Body of pancreas (tissue), 4 donors: ENCODE data around the gene PHF3. TPM values are rescaled to one million over a fixed set of nuclear protein-coding genes. Genes with fewer than 3 reads are reported as not detected.

ENCODE experiments used
- ATAC-seq: fragments of 150-250 bp; one replicate; pipeline ENCODE4 v1.9.1; 2016
- DNase-seq, 4 donors: peaks; one replicate each; pipeline ENCODE4 v3.0.0-alpha.2; 2019
- H3K27ac ChIP-seq, 4 donors: fragments of 200-600 bp; sonication (generic); 1 replicate in 3 of 4; 2 replicates in 1 of 4; pipeline versions ENCODE4 v1.5.1 to v1.6.1; 2016 to 2019; ENCODE audit warnings: mild to moderate bottlenecking in 1 of 4, mixed read lengths in 1 of 4, moderate library complexity in 1 of 4
- H3K27me3 ChIP-seq, 2 donors: fragments of 200-600 bp; sonication (generic); one replicate each; pipeline ENCODE4 v1.6.0; 2016; ENCODE audit warnings: mild to moderate bottlenecking in 1 of 2
- H3K36me3 ChIP-seq, 2 donors: fragments of 200-600 bp; sonication (generic); replicated peaks in 1 of 2; 2 replicates each; pipeline ENCODE4 v1.5.1; 2016; ENCODE audit warnings: low read depth in 2 of 2; ENCODE audit not compliant: insufficient read depth in 1 of 2
- H3K4me1 ChIP-seq: fragments of 200-600 bp; sonication (generic); one replicate; pipeline ENCODE4 v1.6.0; 2016
- H3K4me3 ChIP-seq, 2 donors: fragments of 200-600 bp; sonication (generic); 1 replicate in 1 of 2; 2 replicates in 1 of 2; pipeline ENCODE4 v1.5.1; 2016 to 2019
- H3K9me3 ChIP-seq, 3 donors: fragments of 200-600 bp; sonication (generic); 1 replicate in 2 of 3; 2 replicates in 1 of 3; pipeline ENCODE4 v1.5.1; 2016
- POLR2A ChIP-seq, 3 donors: fragments of 450-650 bp; IDR thresholded peaks; one replicate each; pipeline ENCODE4 v1.6.1; 2016; ENCODE audit warnings: antibody characterized with exemption in 3 of 3, mild to moderate bottlenecking in 2 of 3
- WGBS, 2 donors: methylation state at CpG; one replicate each; pipeline ENCODE4 v1.1.5; 2017; 5-methylcytosine and 5-hydroxymethylcytosine counted together
- intact Hi-C: fragments of 100-400 bp; cut with DNase I; formaldehyde crosslinking; loops from one replicate; pipeline ENCODE4 v1.15.1; 2023
- total RNA-seq, 2 donors: library from RNA; depleted of rRNA; stranded (reverse); fragments of >200 nt; gene quantifications; one replicate each; pipeline ENCODE4 v1.1.0, GENCODE V29; 2016
- TF ChIP-seq, protein P1 (sequence below), 7 experiments: fragments of 450-650 bp in 4 of 7; fragments of 200-600 bp in 3 of 7; sonication (generic) in 3 of 7; IDR thresholded peaks; one replicate each; pipeline ENCODE4 v1.5.1; 2016 to 2019; ENCODE audit warnings: antibody characterized with exemption in 7 of 7

Gene PHF3
- total RNA-seq, 2 donors from 2014 or later = 40.9 to 55.0 TPM

GRCh38 chr6:63660757-63661156 lies 25.2 kb downstream of the PHF3 start:
- TF ChIP-seq, protein P1, sequence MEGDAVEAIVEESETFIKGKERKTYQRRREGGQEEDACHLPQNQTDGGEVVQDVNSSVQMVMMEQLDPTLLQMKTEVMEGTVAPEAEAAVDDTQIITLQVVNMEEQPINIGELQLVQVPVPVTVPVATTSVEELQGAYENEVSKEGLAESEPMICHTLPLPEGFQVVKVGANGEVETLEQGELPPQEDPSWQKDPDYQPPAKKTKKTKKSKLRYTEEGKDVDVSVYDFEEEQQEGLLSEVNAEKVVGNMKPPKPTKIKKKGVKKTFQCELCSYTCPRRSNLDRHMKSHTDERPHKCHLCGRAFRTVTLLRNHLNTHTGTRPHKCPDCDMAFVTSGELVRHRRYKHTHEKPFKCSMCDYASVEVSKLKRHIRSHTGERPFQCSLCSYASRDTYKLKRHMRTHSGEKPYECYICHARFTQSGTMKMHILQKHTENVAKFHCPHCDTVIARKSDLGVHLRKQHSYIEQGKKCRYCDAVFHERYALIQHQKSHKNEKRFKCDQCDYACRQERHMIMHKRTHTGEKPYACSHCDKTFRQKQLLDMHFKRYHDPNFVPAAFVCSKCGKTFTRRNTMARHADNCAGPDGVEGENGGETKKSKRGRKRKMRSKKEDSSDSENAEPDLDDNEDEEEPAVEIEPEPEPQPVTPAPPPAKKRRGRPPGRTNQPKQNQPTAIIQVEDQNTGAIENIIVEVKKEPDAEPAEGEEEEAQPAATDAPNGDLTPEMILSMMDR (IDR thresholded peaks at IDR 0.05) = no peak
- TF ChIP-seq POLR2A (IDR thresholded peaks at IDR 0.05) = no peak
- H3K36me3 ChIP-seq = no peaks in the 10 kb centered on the region
- H3K9me3 ChIP-seq = no peaks in the 10 kb centered on the region
- H3K4me1 ChIP-seq = peaks cover 35% of the 10 kb centered on the region
- intact Hi-C loops = no loop called here
- no peak overlapping the region for H3K27ac ChIP-seq
- DNase-seq (no peak), ATAC-seq (no peak)
- 75 to 76% methylated on average over 1 of the region's 1 CpG for WGBS, 2 donors
- no peak overlapping the region for H3K4me3 ChIP-seq
- no peaks in the 10 kb centered on the region for H3K27me3 ChIP-seq

DNA sequence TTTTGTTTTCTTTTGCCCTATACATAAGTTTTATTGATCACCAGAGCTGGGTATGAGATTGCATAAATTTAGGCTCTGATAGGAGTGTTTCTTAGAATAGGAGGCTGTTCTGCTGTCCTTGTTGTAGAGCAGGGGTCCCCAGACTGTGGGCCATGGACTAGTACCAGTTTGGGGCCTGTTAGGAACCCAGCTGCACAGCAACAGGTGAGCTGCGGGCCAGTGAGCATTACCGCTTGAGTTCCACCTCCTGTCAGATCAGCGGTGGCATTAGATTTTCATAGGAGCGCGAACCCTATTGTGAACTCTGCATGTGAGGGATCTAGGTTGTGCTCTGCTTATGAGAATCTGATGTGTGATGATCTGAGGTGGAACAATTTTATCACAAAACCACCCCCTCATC lies 26.2 kb downstream of the PHF3 start:
- Histone ChIP-seq H3K9me3 (no peaks in the 10 kb centered on the region), H3K27me3 (no peaks in the 10 kb centered on the region), H3K27ac (no peak overlapping the region), H3K36me3 (no peaks in the 10 kb centered on the region), H3K4me3 (no peak overlapping the region), H3K4me1 (peaks cover 34% of the 10 kb centered on the region)
- no peak for DNase-seq
- WGBS, 2 donors = 95 to 97% methylated on average over 5 of the region's 5 CpGs
- intact Hi-C loops = no loop called here
- no peak for TF ChIP-seq POLR2A (IDR thresholded peaks at IDR 0.05)
- TF ChIP-seq, protein P1 (IDR thresholded peaks at IDR 0.05) = no peak
- ATAC-seq = no peak

DNA sequence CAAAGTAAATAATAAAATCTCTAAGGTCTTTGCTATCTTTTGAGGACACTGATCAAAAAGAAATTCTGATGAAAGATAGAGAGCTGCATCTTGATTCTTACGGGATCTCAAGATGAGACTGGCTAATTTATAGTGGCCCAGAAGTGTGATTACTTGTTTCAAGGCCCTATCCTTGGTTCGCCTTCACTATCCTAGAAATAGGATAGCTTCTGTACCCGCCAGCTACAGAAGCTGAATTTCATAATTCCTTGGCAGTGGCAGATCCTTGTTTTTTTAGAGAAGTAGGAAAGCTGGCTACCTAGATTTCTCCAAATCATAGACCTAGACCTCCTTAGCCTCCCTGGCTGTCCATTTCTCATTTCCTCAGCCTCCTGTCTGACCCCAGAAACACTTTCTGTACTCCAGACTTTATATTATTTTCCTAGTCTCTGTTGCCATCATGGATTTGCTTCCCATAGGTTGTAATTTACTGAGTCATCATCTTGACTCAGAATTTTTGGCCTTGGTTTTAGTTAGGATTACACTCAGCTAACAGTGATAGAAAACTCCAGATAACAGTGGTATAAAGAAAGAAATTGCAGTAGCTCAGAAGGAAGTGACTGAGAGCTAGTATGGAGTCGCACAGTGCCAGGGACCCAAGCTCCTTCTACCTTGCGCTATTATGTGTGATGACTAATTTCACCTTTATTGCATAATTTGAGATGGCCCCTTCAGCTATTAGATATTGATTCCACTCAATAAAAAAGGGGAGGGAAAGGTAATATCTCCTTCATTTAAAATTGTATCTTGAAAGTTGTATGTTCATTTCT lies 27.7 kb downstream of the PHF3 start:
- intact Hi-C loops = no loop called here
- Histone ChIP-seq H3K27me3 (no peaks in the 10 kb centered on the region), H3K9me3 (no peaks in the 10 kb centered on the region), H3K4me3 (no peak overlapping the region), H3K27ac (peak overlapping the region in 1 of 4 donors; percentile 51), H3K36me3 (no peaks in the 10 kb centered on the region), H3K4me1 (peaks cover 28% of the 10 kb centered on the region)
- ATAC-seq (peak; percentile 47), DNase-seq (no peak)
- 84 to 93% methylated on average over 5 of the region's 5 CpGs for WGBS, 2 donors
- no peak for TF ChIP-seq POLR2A (IDR thresholded peaks at IDR 0.05)

GRCh38 chr6:63663956-63664281 lies 28.3 kb downstream of the PHF3 start:
- Histone ChIP-seq H3K27me3 (no peaks in the 10 kb centered on the region), H3K9me3 (no peaks in the 10 kb centered on the region), H3K4me3 (no peak overlapping the region), H3K36me3 (no peaks in the 10 kb centered on the region), H3K4me1 (peaks cover 28% of the 10 kb centered on the region), H3K27ac (no peak overlapping the region)
- TF ChIP-seq, protein P1 (IDR thresholded peaks at IDR 0.05) = no peak
- TF ChIP-seq POLR2A (IDR thresholded peaks at IDR 0.05) = no peak
- ATAC-seq (no peak), DNase-seq (no peak)
- intact Hi-C loops = no loop called here

DNA sequence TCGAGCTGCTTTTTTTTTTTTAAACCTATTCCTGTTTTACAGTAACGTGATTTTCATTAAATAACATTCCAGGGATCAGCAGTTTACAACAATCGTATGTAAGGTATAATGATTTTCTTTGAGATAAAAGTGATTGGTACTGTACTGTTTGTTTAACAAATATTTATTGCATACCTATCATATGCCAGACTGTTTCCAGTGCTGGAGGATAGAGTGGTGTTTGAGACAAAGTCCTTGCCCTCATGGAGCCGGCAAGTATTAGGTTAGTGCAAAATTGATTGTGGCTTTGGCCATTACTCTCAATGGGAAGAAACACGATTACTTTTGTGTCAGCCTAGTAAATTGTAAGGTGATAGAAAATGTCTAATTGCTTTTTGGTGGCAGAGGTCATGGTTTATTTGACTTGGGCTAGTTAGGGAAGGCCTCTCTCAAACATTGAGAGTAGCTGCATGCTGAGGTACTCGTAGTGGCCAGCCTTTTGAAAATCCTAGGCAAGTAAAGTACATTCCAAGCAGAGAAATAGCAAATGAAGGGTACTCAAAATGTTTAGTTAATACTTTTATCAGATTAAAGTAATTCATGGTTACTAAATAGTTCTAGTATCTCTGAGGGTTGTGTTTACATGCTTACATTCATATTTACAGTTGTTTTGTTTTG lies 35.6 kb downstream of the PHF3 start:
- intact Hi-C loops = no loop called here
- H3K9me3 ChIP-seq = no peaks in the 10 kb centered on the region
- TF ChIP-seq POLR2A (IDR thresholded peaks at IDR 0.05) = no peak
- TF ChIP-seq, protein P1 (IDR thresholded peaks at IDR 0.05) = no peak
- DNase-seq (no peak), ATAC-seq (no peak)
- H3K36me3 ChIP-seq = no peaks in the 10 kb centered on the region
- H3K4me3 ChIP-seq = no peak overlapping the region
- no peak overlapping the region for H3K27ac ChIP-seq
- peaks cover 33% of the 10 kb centered on the region for H3K4me1 ChIP-seq
- 29 to 37% methylated on average over 6 of the region's 6 CpGs for WGBS, 2 donors
- no peaks in the 10 kb centered on the region for H3K27me3 ChIP-seq
